ENCODE results near the gene PIGL.

PIGL gene

DNA sequence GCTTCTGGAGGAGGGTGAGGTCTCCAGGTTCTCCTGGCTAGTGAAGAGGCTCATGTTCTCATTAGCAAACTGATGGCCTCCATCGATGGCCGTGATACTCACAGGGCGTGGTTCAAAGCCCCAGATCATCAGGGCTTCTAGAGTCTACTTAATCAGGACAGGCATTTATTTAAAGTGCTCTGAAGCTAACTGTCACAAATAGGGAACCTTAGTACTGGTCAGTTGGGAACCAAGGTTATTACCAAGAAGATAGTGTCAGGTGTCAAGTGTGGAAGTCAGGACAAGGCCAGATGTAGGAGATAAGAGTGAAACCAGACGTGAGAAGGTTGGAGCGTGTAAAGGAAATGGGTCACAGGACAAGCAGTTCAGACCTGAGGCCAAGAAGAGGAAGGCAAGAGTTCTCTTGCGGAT lies 56.9 kb downstream of the PIGL start:
- H3K27ac ChIP-seq (replicated peaks) = no peak overlapping the region
- no peak overlapping the region for H3K4me3 ChIP-seq (replicated peaks; ENCODE audit: insufficient read depth, low read length)
- no peak for DNase-seq (ENCODE audit: low read depth in 1 of 2, low spot score in 1 of 2)
- no peaks in the 10 kb centered on the region for H3K27me3 ChIP-seq (ENCODE audit: insufficient read depth, poor library complexity, severe bottlenecking)
- TF ChIP-seq, protein P1, sequence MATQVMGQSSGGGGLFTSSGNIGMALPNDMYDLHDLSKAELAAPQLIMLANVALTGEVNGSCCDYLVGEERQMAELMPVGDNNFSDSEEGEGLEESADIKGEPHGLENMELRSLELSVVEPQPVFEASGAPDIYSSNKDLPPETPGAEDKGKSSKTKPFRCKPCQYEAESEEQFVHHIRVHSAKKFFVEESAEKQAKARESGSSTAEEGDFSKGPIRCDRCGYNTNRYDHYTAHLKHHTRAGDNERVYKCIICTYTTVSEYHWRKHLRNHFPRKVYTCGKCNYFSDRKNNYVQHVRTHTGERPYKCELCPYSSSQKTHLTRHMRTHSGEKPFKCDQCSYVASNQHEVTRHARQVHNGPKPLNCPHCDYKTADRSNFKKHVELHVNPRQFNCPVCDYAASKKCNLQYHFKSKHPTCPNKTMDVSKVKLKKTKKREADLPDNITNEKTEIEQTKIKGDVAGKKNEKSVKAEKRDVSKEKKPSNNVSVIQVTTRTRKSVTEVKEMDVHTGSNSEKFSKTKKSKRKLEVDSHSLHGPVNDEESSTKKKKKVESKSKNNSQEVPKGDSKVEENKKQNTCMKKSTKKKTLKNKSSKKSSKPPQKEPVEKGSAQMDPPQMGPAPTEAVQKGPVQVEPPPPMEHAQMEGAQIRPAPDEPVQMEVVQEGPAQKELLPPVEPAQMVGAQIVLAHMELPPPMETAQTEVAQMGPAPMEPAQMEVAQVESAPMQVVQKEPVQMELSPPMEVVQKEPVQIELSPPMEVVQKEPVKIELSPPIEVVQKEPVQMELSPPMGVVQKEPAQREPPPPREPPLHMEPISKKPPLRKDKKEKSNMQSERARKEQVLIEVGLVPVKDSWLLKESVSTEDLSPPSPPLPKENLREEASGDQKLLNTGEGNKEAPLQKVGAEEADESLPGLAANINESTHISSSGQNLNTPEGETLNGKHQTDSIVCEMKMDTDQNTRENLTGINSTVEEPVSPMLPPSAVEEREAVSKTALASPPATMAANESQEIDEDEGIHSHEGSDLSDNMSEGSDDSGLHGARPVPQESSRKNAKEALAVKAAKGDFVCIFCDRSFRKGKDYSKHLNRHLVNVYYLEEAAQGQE (IDR thresholded peaks at IDR 0.05; ENCODE audit: insufficient replicate concordance, low read depth) = no peak
- TF ChIP-seq POLR2AphosphoS5 (IDR thresholded peaks at IDR 0.05; ENCODE audit: low read depth) = no peak
- TF ChIP-seq GABPA (IDR thresholded peaks at IDR 0.05; ENCODE audit: low read depth) = no peak
- no peak for TF ChIP-seq SPI1 (IDR thresholded peaks at IDR 0.05; ENCODE audit: borderline replicate concordance, low read depth)
- TF ChIP-seq, protein P2, sequence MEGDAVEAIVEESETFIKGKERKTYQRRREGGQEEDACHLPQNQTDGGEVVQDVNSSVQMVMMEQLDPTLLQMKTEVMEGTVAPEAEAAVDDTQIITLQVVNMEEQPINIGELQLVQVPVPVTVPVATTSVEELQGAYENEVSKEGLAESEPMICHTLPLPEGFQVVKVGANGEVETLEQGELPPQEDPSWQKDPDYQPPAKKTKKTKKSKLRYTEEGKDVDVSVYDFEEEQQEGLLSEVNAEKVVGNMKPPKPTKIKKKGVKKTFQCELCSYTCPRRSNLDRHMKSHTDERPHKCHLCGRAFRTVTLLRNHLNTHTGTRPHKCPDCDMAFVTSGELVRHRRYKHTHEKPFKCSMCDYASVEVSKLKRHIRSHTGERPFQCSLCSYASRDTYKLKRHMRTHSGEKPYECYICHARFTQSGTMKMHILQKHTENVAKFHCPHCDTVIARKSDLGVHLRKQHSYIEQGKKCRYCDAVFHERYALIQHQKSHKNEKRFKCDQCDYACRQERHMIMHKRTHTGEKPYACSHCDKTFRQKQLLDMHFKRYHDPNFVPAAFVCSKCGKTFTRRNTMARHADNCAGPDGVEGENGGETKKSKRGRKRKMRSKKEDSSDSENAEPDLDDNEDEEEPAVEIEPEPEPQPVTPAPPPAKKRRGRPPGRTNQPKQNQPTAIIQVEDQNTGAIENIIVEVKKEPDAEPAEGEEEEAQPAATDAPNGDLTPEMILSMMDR (IDR thresholded peaks at IDR 0.05; ENCODE audit: insufficient read depth, low read length) = no peak

DNA sequence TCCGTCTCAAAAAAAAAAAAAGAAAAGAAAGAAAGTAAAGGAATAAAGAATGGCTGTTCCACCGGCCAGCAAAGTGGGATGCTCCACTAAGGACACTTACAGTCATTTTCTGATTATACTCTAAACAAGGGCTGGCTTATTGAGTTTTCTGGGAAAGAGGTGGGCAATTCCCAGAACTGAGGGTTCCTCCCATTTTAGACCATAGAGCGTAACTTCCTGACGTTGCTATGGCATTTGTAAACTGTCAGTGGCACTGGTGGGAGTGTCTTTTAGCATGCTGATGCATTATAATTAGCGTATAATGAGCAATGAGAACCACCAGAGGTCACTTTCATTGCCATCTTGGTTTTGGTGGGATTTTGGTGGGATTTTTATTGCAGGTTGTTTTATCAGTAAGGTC lies 58.0 kb downstream of the PIGL start:
- no peaks in the 10 kb centered on the region for H3K27me3 ChIP-seq (ENCODE audit: insufficient read depth, poor library complexity, severe bottlenecking)
- no peak overlapping the region for H3K4me3 ChIP-seq (replicated peaks; ENCODE audit: insufficient read depth, low read length)
- no peak for DNase-seq (ENCODE audit: low read depth in 1 of 2, low spot score in 1 of 2)
- no peak overlapping the region for H3K27ac ChIP-seq (replicated peaks)
- TF ChIP-seq GABPA (IDR thresholded peaks at IDR 0.05; ENCODE audit: low read depth) (no peak), POLR2AphosphoS5 (IDR thresholded peaks at IDR 0.05; ENCODE audit: low read depth) (no peak), SPI1 (IDR thresholded peaks at IDR 0.05; ENCODE audit: borderline replicate concordance, low read depth) (no peak)
- TF ChIP-seq, protein P1 (IDR thresholded peaks at IDR 0.05; ENCODE audit: insufficient replicate concordance, low read depth) = no peak
- TF ChIP-seq, protein P2 (IDR thresholded peaks at IDR 0.05; ENCODE audit: insufficient read depth, low read length) = no peak

DNA sequence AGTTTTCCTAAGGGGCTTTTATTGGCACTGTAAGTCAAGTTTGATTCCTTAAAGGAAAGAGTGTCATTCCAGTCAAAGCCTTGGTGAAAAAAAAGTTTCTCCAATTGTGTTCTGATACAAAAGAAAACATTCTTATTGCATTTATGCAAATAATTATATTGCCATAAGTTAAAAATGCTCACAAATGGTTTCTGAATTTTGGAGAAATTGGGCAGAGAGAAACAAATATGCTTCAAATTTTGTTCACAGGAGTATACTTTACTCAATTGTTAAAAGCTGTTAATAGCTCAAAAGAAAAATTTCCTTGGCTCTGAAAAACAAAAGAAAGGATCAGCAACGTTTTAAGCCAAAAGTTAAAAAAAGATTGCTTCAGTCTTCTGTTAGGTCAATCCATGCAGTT lies 60.2 kb downstream of the PIGL start:
- Histone ChIP-seq H3K27me3 (ENCODE audit: insufficient read depth, poor library complexity, severe bottlenecking) (no peaks in the 10 kb centered on the region), H3K27ac (replicated peaks) (no peak overlapping the region), H3K4me3 (replicated peaks; ENCODE audit: insufficient read depth, low read length) (no peak overlapping the region)
- no peak for DNase-seq (ENCODE audit: low read depth in 1 of 2, low spot score in 1 of 2)
- TF ChIP-seq, protein P2 (IDR thresholded peaks at IDR 0.05; ENCODE audit: insufficient read depth, low read length) = no peak
- TF ChIP-seq SPI1 (IDR thresholded peaks at IDR 0.05; ENCODE audit: borderline replicate concordance, low read depth) = no peak
- TF ChIP-seq, protein P1 (IDR thresholded peaks at IDR 0.05; ENCODE audit: insufficient replicate concordance, low read depth) = no peak
- TF ChIP-seq GABPA (IDR thresholded peaks at IDR 0.05; ENCODE audit: low read depth) = no peak
- TF ChIP-seq POLR2AphosphoS5 (IDR thresholded peaks at IDR 0.05; ENCODE audit: low read depth) = no peak

Data from HL-60 (cell line).